Vagina (tissue), 2 donors: ENCODE data around the gene MCRS1.

Experiments
- CTCF ChIP-seq, 3 experiments: fragments of 450-650 bp in 2 of 3; fragments of 200-600 bp in 1 of 3; sonication (generic) in 1 of 3; IDR thresholded peaks; one replicate each; pipeline ENCODE4 v1.5.1; 2017 to 2019; ENCODE audit warnings: antibody characterized with exemption in 3 of 3, mild to moderate bottlenecking in 2 of 3, moderate library complexity in 2 of 3
- POLR2A ChIP-seq, 2 donors: fragments of 450-650 bp; IDR thresholded peaks; one replicate each; pipeline ENCODE4 v1.6.1; 2017; ENCODE audit warnings: antibody characterized with exemption in 2 of 2, mild to moderate bottlenecking in 2 of 2, moderate library complexity in 2 of 2

GRCh38 chr12:49612210-49612609 lies 44.3 kb upstream of the MCRS1 start:
- TF ChIP-seq CTCF (IDR thresholded peaks at IDR 0.05) (no peak), POLR2A (IDR thresholded peaks at IDR 0.05) (no peak)
